ENCODE results near the gene EPHB2. TPM values are rescaled to one million over a fixed set of nuclear protein-coding genes. Genes with fewer than 3 reads are reported as not detected.

EPHB2 gene
- total RNA-seq, 5 donors from 2014 or later (not counting 1 experiment from before 2014, with no cell fraction given) = 0.06 to 0.20 (median 0.12) TPM; not detected in 2

DNA sequence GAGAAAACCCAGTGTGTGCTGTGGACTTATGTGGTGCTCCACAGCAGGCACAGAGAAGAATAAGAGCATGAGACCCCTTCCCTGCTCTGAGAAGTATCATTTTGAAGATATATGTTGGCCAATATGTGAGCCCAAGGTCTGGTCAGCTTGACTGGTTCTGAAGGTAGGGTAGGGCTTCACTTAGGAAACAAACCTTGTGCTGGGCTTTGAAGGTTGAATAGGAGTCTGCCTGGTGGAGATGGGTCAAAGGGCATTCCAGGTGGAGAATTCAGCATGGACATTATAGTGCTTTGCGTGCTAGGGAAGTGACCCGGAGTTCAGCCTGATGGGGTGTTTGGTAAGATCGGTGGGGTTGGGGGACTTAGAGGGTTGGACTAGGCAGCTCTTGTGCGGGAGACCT lies 99.1 kb downstream of the EPHB2 start:
- Mint-ChIP-seq H3K9me3 (no peaks in the 10 kb centered on the region), H3K27me3 (peaks cover 3 to 9% of the 10 kb centered on the region in 2 donors), H3K4me1 (no peaks in the 10 kb centered on the region), H3K4me3 (no peak overlapping the region), H3K36me3 (no peaks in the 10 kb centered on the region), H3K27ac (no peak overlapping the region)
- ChIA-PET POLR2A (no interaction called here), CTCF (no interaction called here)
- Histone ChIP-seq H3K27ac (ENCODE audit: low read length) (no peak overlapping the region), H3K4me1 (ENCODE audit: control insufficient read depth in 1 of 2, extremely low read depth in 1 of 2, insufficient read depth in 2 of 2, low read length in 2 of 2) (no peaks in the 10 kb centered on the region), H3K9me3 (no peaks in the 10 kb centered on the region), H3K27me3 (replicated peaks in 1 of 2; ENCODE audit: control insufficient read depth in 2 of 2, extremely low read depth in 1 of 2, insufficient read depth in 2 of 2, low read length in 1 of 2) (peaks cover 0 to 24% of the 10 kb centered on the region in 2 experiments), H3K4me3 (ENCODE audit: control insufficient read depth in 1 of 2, extremely low read depth in 1 of 2, low read length in 1 of 2) (no peak overlapping the region), H3K36me3 (ENCODE audit: control insufficient read depth in 2 of 2, extremely low read depth in 1 of 2, insufficient read depth in 1 of 2, low read length in 1 of 2) (no peaks in the 10 kb centered on the region)
- ATAC-seq (replicated peaks in 1 of 4) (no peak), DNase-seq (no peak)
- WGBS (ENCODE audit: insufficient coverage) = 87% methylated on average over 3 of the region's 4 CpGs

- ChIA-PET CTCF (no interaction called here), POLR2A (no interaction called here)
- DNase-seq (no peak), ATAC-seq (replicated peaks in 1 of 4) (no peak)
- Mint-ChIP-seq H3K4me3 (no peak overlapping the region), H3K9me3 (no peaks in the 10 kb centered on the region), H3K27ac (no peak overlapping the region), H3K36me3 (no peaks in the 10 kb centered on the region), H3K4me1 (no peaks in the 10 kb centered on the region), H3K27me3 (peaks cover under 1 to 6% of the 10 kb centered on the region in 2 donors)
- WGBS (ENCODE audit: insufficient coverage) = 20% methylated on average over 1 of the region's 2 CpGs
- Histone ChIP-seq H3K27ac (ENCODE audit: low read length) (no peak overlapping the region), H3K27me3 (replicated peaks in 1 of 2; ENCODE audit: control insufficient read depth in 2 of 2, extremely low read depth in 1 of 2, insufficient read depth in 2 of 2, low read length in 1 of 2) (peaks cover 0 to 19% of the 10 kb centered on the region in 2 experiments), H3K4me1 (ENCODE audit: control insufficient read depth in 1 of 2, extremely low read depth in 1 of 2, insufficient read depth in 2 of 2, low read length in 2 of 2) (no peaks in the 10 kb centered on the region), H3K4me3 (ENCODE audit: control insufficient read depth in 1 of 2, extremely low read depth in 1 of 2, low read length in 1 of 2) (no peak overlapping the region), H3K36me3 (ENCODE audit: control insufficient read depth in 2 of 2, extremely low read depth in 1 of 2, insufficient read depth in 1 of 2, low read length in 1 of 2) (no peaks in the 10 kb centered on the region), H3K9me3 (no peaks in the 10 kb centered on the region)
Measured at GRCh38 chr1:22810378-22810777, 99.7 kb downstream of the EPHB2 start.

GRCh38 chr1:22812092-22812880 lies 101.6 kb downstream of the EPHB2 start:
- Histone ChIP-seq H3K4me1 (ENCODE audit: control insufficient read depth in 1 of 2, extremely low read depth in 1 of 2, insufficient read depth in 2 of 2, low read length in 2 of 2) (no peaks in the 10 kb centered on the region), H3K27ac (ENCODE audit: low read length) (no peak overlapping the region), H3K27me3 (replicated peaks in 1 of 2; ENCODE audit: control insufficient read depth in 2 of 2, extremely low read depth in 1 of 2, insufficient read depth in 2 of 2, low read length in 1 of 2) (peaks cover 0 to 6% of the 10 kb centered on the region in 2 experiments), H3K9me3 (no peaks in the 10 kb centered on the region), H3K36me3 (ENCODE audit: control insufficient read depth in 2 of 2, extremely low read depth in 1 of 2, insufficient read depth in 1 of 2, low read length in 1 of 2) (no peaks in the 10 kb centered on the region), H3K4me3 (ENCODE audit: control insufficient read depth in 1 of 2, extremely low read depth in 1 of 2, low read length in 1 of 2) (no peak overlapping the region)
- Mint-ChIP-seq H3K9me3 (no peaks in the 10 kb centered on the region), H3K36me3 (no peaks in the 10 kb centered on the region), H3K4me1 (no peaks in the 10 kb centered on the region), H3K4me3 (no peak overlapping the region), H3K27me3 (peaks cover 0 to 4% of the 10 kb centered on the region in 2 donors), H3K27ac (no peak overlapping the region)
- CTCF ChIA-PET = no interaction called here
- POLR2A ChIA-PET = no interaction called here
- WGBS (ENCODE audit: insufficient coverage) = 63% methylated on average over 14 of the region's 18 CpGs
- ATAC-seq (replicated peaks in 1 of 4) (no peak), DNase-seq (no peak)

GRCh38 chr1:22812993-22813790 lies 102.6 kb downstream of the EPHB2 start:
- no peak overlapping the region for H3K27ac ChIP-seq (ENCODE audit: low read length)
- H3K36me3 Mint-ChIP-seq = no peaks in the 10 kb centered on the region
- H3K9me3 ChIP-seq = no peaks in the 10 kb centered on the region
- H3K4me1 ChIP-seq (ENCODE audit: control insufficient read depth in 1 of 2, extremely low read depth in 1 of 2, insufficient read depth in 2 of 2, low read length in 2 of 2) = no peaks in the 10 kb centered on the region
- H3K27me3 Mint-ChIP-seq = peaks cover 2 to 5% of the 10 kb centered on the region in 2 donors
- peaks cover 0 to 10% of the 10 kb centered on the region in 2 experiments for H3K27me3 ChIP-seq (replicated peaks in 1 of 2; ENCODE audit: control insufficient read depth in 2 of 2, extremely low read depth in 1 of 2, insufficient read depth in 2 of 2, low read length in 1 of 2)
- no peak overlapping the region for H3K27ac Mint-ChIP-seq
- POLR2A ChIA-PET = no interaction called here
- H3K4me1 Mint-ChIP-seq = no peaks in the 10 kb centered on the region
- 69% methylated on average over 3 of the region's 7 CpGs for WGBS (ENCODE audit: insufficient coverage)
- H3K4me3 ChIP-seq (ENCODE audit: control insufficient read depth in 1 of 2, extremely low read depth in 1 of 2, low read length in 1 of 2) = no peak overlapping the region
- DNase-seq (no peak), ATAC-seq (replicated peaks in 1 of 4) (no peak)
- H3K4me3 Mint-ChIP-seq = no peak overlapping the region
- no peaks in the 10 kb centered on the region for H3K9me3 Mint-ChIP-seq
- no peaks in the 10 kb centered on the region for H3K36me3 ChIP-seq (ENCODE audit: control insufficient read depth in 2 of 2, extremely low read depth in 1 of 2, insufficient read depth in 1 of 2, low read length in 1 of 2)
- CTCF ChIA-PET = interaction anchor here in 1 of 2 donors (0.6 kb wide), 1 partner anchor 513 kb away, joined by 3 read pairs; no protein-coding TSS in a partner anchor

DNA sequence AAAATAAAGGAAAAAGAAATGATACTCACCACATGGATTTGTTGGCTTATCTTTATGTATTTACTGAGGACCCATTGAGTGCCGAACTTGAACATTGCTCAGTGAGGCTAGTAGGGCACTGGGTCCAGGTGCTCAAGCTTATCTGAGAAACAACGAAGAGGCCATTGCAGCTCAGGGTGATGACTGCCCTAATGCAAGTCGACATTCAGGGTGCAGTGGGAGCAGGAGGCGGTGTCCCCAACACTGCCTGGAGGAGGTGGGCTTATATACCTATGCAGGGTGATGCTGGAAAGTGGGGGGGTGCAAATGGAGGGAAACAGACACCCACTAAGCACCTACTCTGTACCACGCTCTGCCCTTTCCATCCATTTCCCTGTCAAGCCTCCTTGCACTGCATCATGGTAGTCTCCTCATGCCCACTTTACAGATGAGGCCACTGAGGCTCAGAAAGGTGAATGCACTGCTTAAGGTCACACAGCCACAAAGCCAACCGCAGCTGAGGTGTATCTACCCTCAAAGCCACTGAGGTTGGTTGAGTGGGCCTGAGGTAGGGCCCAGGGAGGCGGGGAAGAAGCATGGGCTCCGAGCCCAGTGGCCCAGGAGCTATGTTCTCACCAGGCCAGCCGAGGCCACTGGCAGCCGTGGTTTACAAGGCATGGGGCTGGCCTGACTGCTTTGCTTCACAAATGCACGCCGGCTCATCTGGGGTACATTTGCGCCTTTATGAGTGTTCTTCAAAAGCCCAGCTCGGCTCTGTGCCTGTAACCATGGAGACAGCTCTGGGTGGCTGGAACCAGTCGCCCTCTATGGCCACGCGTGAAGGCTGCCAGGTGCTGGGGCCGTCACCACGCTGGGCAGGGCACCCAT lies 103.8 kb downstream of the EPHB2 start:
- CTCF ChIA-PET = no interaction called here
- no peaks in the 10 kb centered on the region for H3K4me1 ChIP-seq (ENCODE audit: control insufficient read depth in 1 of 2, extremely low read depth in 1 of 2, insufficient read depth in 2 of 2, low read length in 2 of 2)
- H3K9me3 ChIP-seq = no peaks in the 10 kb centered on the region
- H3K36me3 ChIP-seq (ENCODE audit: control insufficient read depth in 2 of 2, extremely low read depth in 1 of 2, insufficient read depth in 1 of 2, low read length in 1 of 2) = no peaks in the 10 kb centered on the region
- ATAC-seq (replicated peaks in 1 of 4) = no peak
- Mint-ChIP-seq H3K27me3 (peaks cover 11 to 12% of the 10 kb centered on the region in 2 donors), H3K9me3 (no peaks in the 10 kb centered on the region), H3K36me3 (no peaks in the 10 kb centered on the region), H3K4me3 (no peak overlapping the region), H3K4me1 (no peaks in the 10 kb centered on the region), H3K27ac (no peak overlapping the region)
- H3K27ac ChIP-seq (ENCODE audit: low read length) = no peak overlapping the region
- POLR2A ChIA-PET = no interaction called here
- H3K27me3 ChIP-seq (replicated peaks in 1 of 2; ENCODE audit: control insufficient read depth in 2 of 2, extremely low read depth in 1 of 2, insufficient read depth in 2 of 2, low read length in 1 of 2) = peaks cover 0 to 16% of the 10 kb centered on the region in 2 experiments
- no peak overlapping the region for H3K4me3 ChIP-seq (ENCODE audit: control insufficient read depth in 1 of 2, extremely low read depth in 1 of 2, low read length in 1 of 2)
- 79% methylated on average over 16 of the region's 19 CpGs for WGBS (ENCODE audit: insufficient coverage)
- no peak for DNase-seq

- Histone ChIP-seq H3K27ac (ENCODE audit: low read length) (no peak overlapping the region), H3K27me3 (replicated peaks in 1 of 2; ENCODE audit: control insufficient read depth in 2 of 2, extremely low read depth in 1 of 2, insufficient read depth in 2 of 2, low read length in 1 of 2) (peaks cover 0 to 17% of the 10 kb centered on the region in 2 experiments), H3K4me1 (ENCODE audit: control insufficient read depth in 1 of 2, extremely low read depth in 1 of 2, insufficient read depth in 2 of 2, low read length in 2 of 2) (no peaks in the 10 kb centered on the region), H3K9me3 (no peaks in the 10 kb centered on the region), H3K4me3 (ENCODE audit: control insufficient read depth in 1 of 2, extremely low read depth in 1 of 2, low read length in 1 of 2) (no peak overlapping the region), H3K36me3 (ENCODE audit: control insufficient read depth in 2 of 2, extremely low read depth in 1 of 2, insufficient read depth in 1 of 2, low read length in 1 of 2) (no peaks in the 10 kb centered on the region)
- Mint-ChIP-seq H3K9me3 (no peaks in the 10 kb centered on the region), H3K27ac (no peak overlapping the region), H3K4me1 (no peaks in the 10 kb centered on the region), H3K36me3 (no peaks in the 10 kb centered on the region), H3K4me3 (no peak overlapping the region), H3K27me3 (peaks cover 7 to 12% of the 10 kb centered on the region in 2 donors)
- WGBS (ENCODE audit: insufficient coverage) = 87% methylated on average over 3 of the region's 5 CpGs
- ChIA-PET CTCF (no interaction called here), POLR2A (no interaction called here)
- ATAC-seq (replicated peaks in 1 of 4) (no peak), DNase-seq (no peak)
Measured at GRCh38 chr1:22815043-22815365, 104.4 kb downstream of the EPHB2 start.

Measured in T-cell (primary cell).